ENCODE results near the gene C22orf39.

C22orf39 gene

GRCh38 chr22:19461506-19461905 is 14.0 kb upstream of the C22orf39 start:
- TF ChIP-seq CTCF (IDR thresholded peaks at IDR 0.05; ENCODE audit: control insufficient read depth, insufficient read depth, low read depth, low read length, missing control alignments) = no peak
- no peak for DNase-seq (ENCODE audit: low read depth)
- H3K4me3 ChIP-seq (ENCODE audit: control insufficient read depth, low read depth, low read length) = no peak overlapping the region

- no peak overlapping the region for H3K4me3 ChIP-seq (ENCODE audit: control insufficient read depth, low read depth, low read length)
- no peak for TF ChIP-seq CTCF (IDR thresholded peaks at IDR 0.05; ENCODE audit: control insufficient read depth, insufficient read depth, low read depth, low read length, missing control alignments)
- DNase-seq (ENCODE audit: low read depth) = no peak
Measured at GRCh38 chr22:19460036-19460435, 12.5 kb upstream of the C22orf39 start.

GRCh38 chr22:19457828-19458428 is 10.4 kb upstream of the C22orf39 start:
- no peak overlapping the region for H3K4me3 ChIP-seq (ENCODE audit: control insufficient read depth, low read depth, low read length)
- no peak for TF ChIP-seq CTCF (IDR thresholded peaks at IDR 0.05; ENCODE audit: control insufficient read depth, insufficient read depth, low read depth, low read length, missing control alignments)
- DNase-seq (ENCODE audit: low read depth) = no peak

- no peak overlapping the region for H3K4me3 ChIP-seq (ENCODE audit: control insufficient read depth, low read depth, low read length)
- TF ChIP-seq CTCF (IDR thresholded peaks at IDR 0.05; ENCODE audit: control insufficient read depth, insufficient read depth, low read depth, low read length, missing control alignments) = no peak
- DNase-seq (ENCODE audit: low read depth) = no peak
Measured at GRCh38 chr22:19456541-19456940, 9.0 kb upstream of the C22orf39 start.

- no peak overlapping the region for H3K4me3 ChIP-seq (ENCODE audit: control insufficient read depth, low read depth, low read length)
- TF ChIP-seq CTCF (IDR thresholded peaks at IDR 0.05; ENCODE audit: control insufficient read depth, insufficient read depth, low read depth, low read length, missing control alignments) = no peak
- no peak for DNase-seq (ENCODE audit: low read depth)
Measured at GRCh38 chr22:19455585-19456370, 8.3 kb upstream of the C22orf39 start.

GRCh38 chr22:19455033-19455432 is 7.5 kb upstream of the C22orf39 start:
- no peak overlapping the region for H3K4me3 ChIP-seq (ENCODE audit: control insufficient read depth, low read depth, low read length)
- TF ChIP-seq CTCF (IDR thresholded peaks at IDR 0.05; ENCODE audit: control insufficient read depth, insufficient read depth, low read depth, low read length, missing control alignments) = no peak
- DNase-seq (ENCODE audit: low read depth) = no peak
